ENCODE data around the gene ARSG.

Gene ARSG

DNA sequence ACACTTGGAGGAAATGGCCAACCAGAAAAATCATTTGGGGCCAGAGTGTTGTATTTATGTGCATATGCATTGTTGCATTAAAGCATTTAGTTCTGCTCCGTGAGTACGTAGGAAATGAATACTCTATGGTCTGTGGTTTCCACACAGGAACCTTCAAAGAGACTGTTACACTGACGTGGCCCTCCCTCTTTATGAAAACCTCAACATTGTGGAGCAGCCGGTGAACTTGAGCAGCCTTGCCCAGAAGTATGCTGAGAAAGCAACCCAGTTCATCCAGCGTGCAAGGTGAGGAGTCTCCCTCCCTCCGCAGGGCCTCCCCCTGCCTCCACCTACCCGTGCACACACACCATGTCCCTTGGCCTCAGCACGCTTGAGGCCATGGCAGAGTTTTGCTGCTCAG lies 65.2 kb downstream of the ARSG start:
- no peak for DNase-seq (ENCODE audit: low read depth)
- H3K4me3 ChIP-seq (ENCODE audit: control insufficient read depth, low read depth, low read length): no peak overlapping the region
- TF ChIP-seq, protein P1, sequence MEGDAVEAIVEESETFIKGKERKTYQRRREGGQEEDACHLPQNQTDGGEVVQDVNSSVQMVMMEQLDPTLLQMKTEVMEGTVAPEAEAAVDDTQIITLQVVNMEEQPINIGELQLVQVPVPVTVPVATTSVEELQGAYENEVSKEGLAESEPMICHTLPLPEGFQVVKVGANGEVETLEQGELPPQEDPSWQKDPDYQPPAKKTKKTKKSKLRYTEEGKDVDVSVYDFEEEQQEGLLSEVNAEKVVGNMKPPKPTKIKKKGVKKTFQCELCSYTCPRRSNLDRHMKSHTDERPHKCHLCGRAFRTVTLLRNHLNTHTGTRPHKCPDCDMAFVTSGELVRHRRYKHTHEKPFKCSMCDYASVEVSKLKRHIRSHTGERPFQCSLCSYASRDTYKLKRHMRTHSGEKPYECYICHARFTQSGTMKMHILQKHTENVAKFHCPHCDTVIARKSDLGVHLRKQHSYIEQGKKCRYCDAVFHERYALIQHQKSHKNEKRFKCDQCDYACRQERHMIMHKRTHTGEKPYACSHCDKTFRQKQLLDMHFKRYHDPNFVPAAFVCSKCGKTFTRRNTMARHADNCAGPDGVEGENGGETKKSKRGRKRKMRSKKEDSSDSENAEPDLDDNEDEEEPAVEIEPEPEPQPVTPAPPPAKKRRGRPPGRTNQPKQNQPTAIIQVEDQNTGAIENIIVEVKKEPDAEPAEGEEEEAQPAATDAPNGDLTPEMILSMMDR (IDR thresholded peaks at IDR 0.05; ENCODE audit: control insufficient read depth, insufficient read depth, low read depth, low read length, missing control alignments): no peak

DNA sequence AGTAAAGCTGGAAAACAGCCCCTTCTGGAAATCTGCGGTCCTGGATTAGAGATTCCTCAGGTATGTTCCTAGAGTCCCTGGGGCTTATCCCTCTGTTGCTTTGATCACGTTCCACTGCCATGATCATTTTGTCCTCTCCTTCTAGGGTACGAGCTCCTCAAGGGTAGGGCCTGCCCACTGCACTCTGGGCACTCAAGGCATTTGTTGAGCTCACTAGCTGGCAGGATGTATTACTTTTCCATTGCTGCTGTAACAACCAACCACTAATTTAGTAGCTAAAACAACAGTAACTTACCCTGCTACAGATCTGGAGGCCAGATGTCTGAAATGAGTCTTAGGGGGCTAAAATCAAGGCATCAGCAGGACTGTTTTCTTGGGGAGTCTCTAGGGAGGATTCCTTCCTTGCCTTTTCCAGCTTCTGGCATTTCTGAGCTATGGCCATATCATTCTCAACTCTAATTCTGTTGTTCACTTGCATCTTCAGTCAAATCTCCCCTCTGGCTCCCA lies 65.7 kb downstream of the ARSG start:
- DNase-seq (ENCODE audit: low read depth): no peak
- no peak overlapping the region for H3K4me3 ChIP-seq (ENCODE audit: control insufficient read depth, low read depth, low read length)
- TF ChIP-seq, protein P1 (IDR thresholded peaks at IDR 0.05; ENCODE audit: control insufficient read depth, insufficient read depth, low read depth, low read length, missing control alignments): no peak

DNA sequence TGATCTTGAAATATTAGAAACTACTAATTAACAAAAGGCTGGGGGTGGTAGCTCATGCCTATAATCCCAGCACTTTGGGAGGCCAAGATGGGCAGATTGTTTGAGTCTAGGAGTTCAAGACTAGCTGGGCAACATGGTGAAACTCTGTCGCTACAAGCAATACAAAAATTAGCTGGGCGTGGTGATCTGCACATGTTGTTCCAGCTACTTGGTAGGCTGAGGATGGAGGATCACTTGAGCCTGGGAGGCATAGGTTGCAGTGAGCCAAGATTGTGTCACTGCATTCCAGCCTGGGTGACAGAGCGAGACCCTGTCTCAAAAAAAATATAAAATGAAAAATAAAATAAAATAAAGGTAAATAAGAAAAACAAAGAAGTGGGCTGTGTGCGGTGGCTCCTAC lies 66.6 kb downstream of the ARSG start:
- no peak for DNase-seq (ENCODE audit: low read depth)
- H3K4me3 ChIP-seq (ENCODE audit: control insufficient read depth, low read depth, low read length): no peak overlapping the region
- TF ChIP-seq, protein P1 (IDR thresholded peaks at IDR 0.05; ENCODE audit: control insufficient read depth, insufficient read depth, low read depth, low read length, missing control alignments): no peak

DNA sequence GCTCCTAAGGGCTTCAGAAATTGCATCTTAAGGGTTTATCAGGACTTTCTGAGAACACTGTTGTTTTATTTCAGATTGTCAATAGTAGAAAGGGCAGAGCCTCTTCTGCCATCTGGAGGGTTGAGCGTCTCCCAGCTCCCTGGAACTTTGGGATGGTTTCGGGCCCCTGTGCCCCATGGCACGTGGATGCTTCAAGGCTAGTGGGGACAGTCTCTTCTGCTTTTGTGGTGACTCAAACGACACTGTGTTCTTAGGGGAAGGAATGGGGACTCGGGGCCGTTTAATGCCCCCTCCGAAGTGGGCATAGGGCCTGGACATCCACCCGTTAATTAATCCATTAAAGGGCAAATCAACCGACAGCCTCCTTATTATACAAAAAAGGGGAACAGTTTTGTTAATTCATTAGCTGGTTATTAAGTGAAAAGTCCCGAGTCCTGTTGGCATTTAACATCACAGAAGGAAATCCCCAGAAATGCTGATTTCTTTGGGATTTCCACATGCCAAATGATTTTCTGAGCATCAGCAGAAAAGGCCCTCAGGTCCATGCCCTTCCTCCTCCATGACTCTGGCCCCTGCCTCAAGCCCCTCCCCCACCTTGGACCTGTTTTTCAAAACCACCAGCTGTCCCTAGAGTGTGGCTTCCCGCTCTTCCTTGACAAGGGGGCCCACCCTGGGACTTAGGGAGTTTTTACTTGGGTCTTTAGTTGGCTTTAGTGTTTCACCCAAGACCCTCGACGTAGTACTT lies 68.7 kb downstream of the ARSG start:
- TF ChIP-seq, protein P1 (IDR thresholded peaks at IDR 0.05; ENCODE audit: control insufficient read depth, insufficient read depth, low read depth, low read length, missing control alignments): no peak
- no peak for DNase-seq (ENCODE audit: low read depth)
- no peak overlapping the region for H3K4me3 ChIP-seq (ENCODE audit: control insufficient read depth, low read depth, low read length)

DNA sequence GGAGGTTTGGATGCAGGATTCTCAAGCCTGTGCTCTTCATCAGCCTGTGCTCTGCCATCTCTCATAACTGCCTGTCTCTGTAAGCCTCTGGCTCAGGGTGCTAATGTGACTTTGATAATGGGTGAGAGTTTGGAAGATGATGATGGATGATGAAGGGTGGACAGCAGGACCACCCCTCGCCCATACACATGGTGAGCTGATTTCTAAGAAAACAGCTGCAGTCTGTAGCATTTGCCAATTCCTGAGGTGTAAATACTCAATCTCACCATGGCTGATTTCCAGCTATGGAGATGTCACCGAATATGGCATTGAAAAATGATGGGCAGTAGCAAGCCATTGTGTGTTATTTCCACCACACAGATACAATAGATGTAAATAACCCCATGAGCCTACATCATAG lies 74.2 kb downstream of the ARSG start:
- DNase-seq (ENCODE audit: low read depth): no peak
- TF ChIP-seq, protein P1 (IDR thresholded peaks at IDR 0.05; ENCODE audit: control insufficient read depth, insufficient read depth, low read depth, low read length, missing control alignments): no peak
- H3K4me3 ChIP-seq (ENCODE audit: control insufficient read depth, low read depth, low read length): no peak overlapping the region

DNA sequence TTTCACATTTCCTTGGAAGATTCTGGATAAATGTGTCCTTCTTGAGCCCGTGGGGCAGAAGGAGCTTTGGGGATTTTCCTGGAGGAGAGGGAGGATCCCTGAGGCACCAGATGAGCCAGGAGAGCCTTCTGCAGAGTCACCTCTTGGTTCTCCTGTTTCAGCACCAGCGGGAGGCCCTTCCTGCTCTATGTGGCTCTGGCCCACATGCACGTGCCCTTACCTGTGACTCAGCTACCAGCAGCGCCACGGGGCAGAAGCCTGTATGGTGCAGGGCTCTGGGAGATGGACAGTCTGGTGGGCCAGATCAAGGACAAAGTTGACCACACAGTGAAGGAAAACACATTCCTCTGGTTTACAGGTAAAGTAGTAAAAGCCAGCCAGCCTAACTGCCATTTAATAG lies 77.1 kb downstream of the ARSG start:
- no peak overlapping the region for H3K4me3 ChIP-seq (ENCODE audit: control insufficient read depth, low read depth, low read length)
- no peak for DNase-seq (ENCODE audit: low read depth)
- TF ChIP-seq, protein P1 (IDR thresholded peaks at IDR 0.05; ENCODE audit: control insufficient read depth, insufficient read depth, low read depth, low read length, missing control alignments): no peak

All from AG09309 (cell line).